Measurements from ENCODE around the gene HCRTR2. TPM values are rescaled to one million over a fixed set of nuclear protein-coding genes. Genes with fewer than 3 reads are reported as not detected.
"Not testable (repeated sequence)": the region's sequence is repeated elsewhere in the genome, so short reads cannot be mapped to it uniquely, and the experiment has no call there.

The HCRTR2 gene
- total RNA-seq, 4 donors from 2014 or later: not detected

- H3K27me3 ChIP-seq: no peaks in the 10 kb centered on the region
- 88 to 89% methylated on average over 2 of the region's 2 CpGs for WGBS, 2 donors
- DNase-seq: no peak
- no peaks in the 10 kb centered on the region for H3K9me3 ChIP-seq
- intact Hi-C loops (cut with DNase I): no loop called here
- H3K36me3 ChIP-seq: no peaks in the 10 kb centered on the region
- H3K27ac ChIP-seq: no peak overlapping the region
- no peaks in the 10 kb centered on the region for H3K4me1 ChIP-seq
- no peak for TF ChIP-seq CTCF (IDR thresholded peaks at IDR 0.05)
- TF ChIP-seq POLR2A (IDR thresholded peaks at IDR 0.05): no peak
- no peak overlapping the region for H3K4me3 ChIP-seq (replicated peaks in 1 of 3)
These were observed 116.4 kb downstream of the HCRTR2 start for GRCh38 chr6:55290736-55291135.

- H3K36me3 ChIP-seq: no peaks in the 10 kb centered on the region
- H3K27ac ChIP-seq: no peak overlapping the region
- H3K4me1 ChIP-seq: no peaks in the 10 kb centered on the region
- no peak for DNase-seq
- intact Hi-C loops (cut with DNase I): no loop called here
- H3K9me3 ChIP-seq: no peaks in the 10 kb centered on the region
- TF ChIP-seq POLR2A (IDR thresholded peaks at IDR 0.05) (no peak), CTCF (IDR thresholded peaks at IDR 0.05) (peak in 1 of 6 experiments; percentile 14)
- no peak overlapping the region for H3K4me3 ChIP-seq (replicated peaks in 1 of 3)
- whole genome bisulfite sequencing, 2 donors: 52 to 54% methylated on average over 2 of the region's 2 CpGs
- no peaks in the 10 kb centered on the region for H3K27me3 ChIP-seq
These were observed 118.8 kb downstream of the HCRTR2 start for GRCh38 chr6:55293116-55293515.

DNA sequence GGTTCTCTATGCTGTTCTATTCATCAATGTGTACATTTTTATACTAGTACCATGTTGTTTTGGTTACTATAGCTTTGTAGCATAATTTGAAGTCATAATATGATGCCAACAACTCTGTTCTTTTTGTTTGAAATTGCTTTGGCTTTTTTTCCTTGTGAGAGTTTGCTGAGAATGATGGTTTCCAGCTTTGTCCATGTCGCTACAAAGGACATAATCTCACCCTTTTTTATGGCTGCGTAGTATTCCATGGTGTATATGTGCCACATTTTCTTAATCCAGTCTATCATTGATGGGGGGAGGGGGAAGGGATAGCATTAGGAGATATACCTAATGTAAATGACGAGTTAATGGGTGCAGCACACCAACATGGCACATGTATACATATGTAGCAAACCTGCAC, 122.9 kb downstream of the HCRTR2 start:
- intact Hi-C loops (cut with DNase I); H3K4me1 ChIP-seq; H3K9me3 ChIP-seq; H3K36me3 ChIP-seq; H3K27me3 ChIP-seq; H3K27ac ChIP-seq; H3K4me3 ChIP-seq (replicated peaks in 1 of 3); DNase-seq: not testable (repeated sequence)
- WGBS, 2 donors: 95% methylated on average over 3 of the region's 3 CpGs

DNA sequence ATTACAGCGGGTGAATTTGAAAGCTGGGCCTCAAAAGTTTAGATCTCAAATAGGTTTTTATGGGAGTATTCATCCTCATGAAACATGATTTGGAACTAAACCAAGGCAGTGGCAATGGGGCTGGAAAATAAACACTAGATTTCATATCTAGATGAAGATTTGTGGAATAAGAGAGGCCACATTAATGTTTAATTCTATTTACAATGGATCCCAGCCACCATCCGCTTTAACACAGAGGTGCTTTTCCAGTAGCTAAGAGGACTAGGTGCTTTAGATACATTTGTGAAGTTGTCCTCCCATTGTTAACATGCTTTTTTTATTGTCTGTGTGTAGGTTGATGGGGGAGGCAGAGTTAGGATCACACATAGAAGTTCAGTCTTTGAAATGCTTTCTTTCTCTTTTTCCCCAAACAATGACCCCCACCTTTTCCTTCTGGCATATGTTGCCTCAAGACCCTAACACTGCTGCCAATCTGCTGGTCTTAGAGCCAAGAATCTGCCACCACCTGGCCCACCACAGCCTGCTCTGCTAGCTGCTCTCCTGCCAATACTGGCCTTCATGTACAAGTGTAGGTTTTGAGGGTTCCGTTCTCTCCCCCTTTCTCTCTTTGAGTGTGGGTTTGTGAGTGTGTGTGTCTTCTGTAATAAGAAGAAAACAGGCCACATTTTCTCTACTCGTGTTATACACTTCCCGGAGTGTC, 125.1 kb downstream of the HCRTR2 start:
- TF ChIP-seq POLR2A (IDR thresholded peaks at IDR 0.05): no peak
- no peak for TF ChIP-seq CTCF (IDR thresholded peaks at IDR 0.05)
- DNase-seq: no peak
- intact Hi-C loops (cut with DNase I): no loop called here
- H3K27me3 ChIP-seq: no peaks in the 10 kb centered on the region
- WGBS, 2 donors: 86 to 92% methylated on average over 5 of the region's 5 CpGs
- H3K4me1 ChIP-seq: no peaks in the 10 kb centered on the region
- H3K4me3 ChIP-seq (replicated peaks in 1 of 3): no peak overlapping the region
- no peaks in the 10 kb centered on the region for H3K9me3 ChIP-seq
- H3K36me3 ChIP-seq: no peaks in the 10 kb centered on the region
- H3K27ac ChIP-seq: no peak overlapping the region

DNA sequence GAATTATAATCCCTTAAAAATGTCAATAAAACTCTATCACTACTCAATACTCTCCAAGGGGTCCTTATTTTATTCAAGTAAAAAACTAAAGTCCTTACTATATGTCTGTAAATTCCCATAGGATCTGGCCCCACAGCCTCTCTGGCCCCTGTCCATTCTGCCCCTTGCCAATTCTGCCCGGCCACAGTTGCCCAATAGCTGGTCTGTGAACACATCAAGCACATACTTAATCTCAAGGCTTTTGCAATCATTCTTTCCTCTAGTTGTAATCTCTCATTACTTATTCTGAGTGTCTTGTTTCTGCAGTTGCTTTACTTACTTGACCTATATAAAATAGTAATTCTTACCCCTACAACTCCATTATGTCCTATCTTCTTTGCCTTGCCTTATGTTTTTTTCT, 130.4 kb downstream of the HCRTR2 start:
- H3K36me3 ChIP-seq: no peaks in the 10 kb centered on the region
- no peak for DNase-seq
- no peak for TF ChIP-seq CTCF (IDR thresholded peaks at IDR 0.05)
- TF ChIP-seq POLR2A (IDR thresholded peaks at IDR 0.05): no peak
- no peaks in the 10 kb centered on the region for H3K9me3 ChIP-seq
- 43 to 64% methylated on average over 1 of the region's 1 CpG for WGBS, 2 donors
- no peaks in the 10 kb centered on the region for H3K27me3 ChIP-seq
- no peaks in the 10 kb centered on the region for H3K4me1 ChIP-seq
- H3K4me3 ChIP-seq (replicated peaks in 1 of 3): no peak overlapping the region
- no peak overlapping the region for H3K27ac ChIP-seq
- intact Hi-C loops (cut with DNase I): no loop called here
